Ecto neural progenitor cell (in vitro differentiated cells): ENCODE measurements around the gene ZNF521.

Source experiments
- DNase-seq: peaks from one replicate; pipeline ENCODE4 v3.0.0-alpha.2; 2018; ENCODE audit warnings: low spot score

Gene ZNF521

GRCh38 chr18:25225151-25225550 lies 126.8 kb downstream of the ZNF521 start:
- no peak for DNase-seq

DNA sequence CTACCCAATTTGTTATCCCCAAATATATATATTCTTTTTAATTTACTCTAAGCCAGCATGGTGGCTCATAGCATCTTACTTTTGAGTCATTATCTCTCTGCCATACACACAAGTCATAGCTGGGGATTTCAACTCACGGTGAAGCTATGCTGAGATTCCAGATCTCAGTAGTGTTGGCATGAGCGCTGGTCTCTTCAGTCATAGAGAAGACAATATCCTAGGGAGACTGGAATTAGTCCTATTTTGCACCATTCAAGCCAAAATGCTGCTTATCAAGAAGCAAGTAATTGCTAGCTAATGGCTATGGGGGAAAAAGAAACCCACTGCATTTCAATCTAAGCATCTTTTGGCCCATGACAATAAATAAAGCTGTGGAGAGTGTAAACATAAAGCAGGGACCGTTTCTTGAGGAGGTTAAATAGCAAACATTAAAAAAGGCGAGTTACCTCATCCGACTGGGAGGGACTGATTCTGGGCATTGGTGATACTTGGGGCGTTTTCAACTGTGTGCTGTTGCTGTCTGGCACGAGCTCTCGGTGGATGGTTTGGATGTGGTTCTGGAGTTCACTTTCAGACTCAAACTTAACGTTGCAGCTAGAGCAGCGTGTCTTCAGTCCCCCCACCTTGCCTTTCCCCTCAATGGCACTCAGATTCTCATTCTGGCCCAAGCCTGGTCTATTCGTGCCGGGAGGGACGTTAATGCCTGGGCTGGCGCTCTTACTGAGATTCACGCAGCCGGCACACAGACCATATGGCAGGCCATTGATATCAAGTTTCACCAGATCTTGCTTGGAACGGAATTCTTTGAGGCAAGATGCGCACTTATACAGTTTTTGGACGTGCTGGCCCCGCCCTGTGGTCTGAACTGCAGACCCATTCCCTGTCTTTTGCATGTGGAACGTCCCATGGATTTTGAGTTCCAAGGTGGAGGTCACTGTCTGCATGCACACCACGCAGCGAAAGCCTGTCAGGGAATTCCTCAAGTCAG lies 127.8 kb downstream of the ZNF521 start:
- DNase-seq: no peak

- DNase-seq: no peak
Observed at GRCh38 chr18:25223211-25223610, 128.8 kb downstream of the ZNF521 start.

GRCh38 chr18:25222648-25223047 lies 129.3 kb downstream of the ZNF521 start:
- no peak for DNase-seq

DNA sequence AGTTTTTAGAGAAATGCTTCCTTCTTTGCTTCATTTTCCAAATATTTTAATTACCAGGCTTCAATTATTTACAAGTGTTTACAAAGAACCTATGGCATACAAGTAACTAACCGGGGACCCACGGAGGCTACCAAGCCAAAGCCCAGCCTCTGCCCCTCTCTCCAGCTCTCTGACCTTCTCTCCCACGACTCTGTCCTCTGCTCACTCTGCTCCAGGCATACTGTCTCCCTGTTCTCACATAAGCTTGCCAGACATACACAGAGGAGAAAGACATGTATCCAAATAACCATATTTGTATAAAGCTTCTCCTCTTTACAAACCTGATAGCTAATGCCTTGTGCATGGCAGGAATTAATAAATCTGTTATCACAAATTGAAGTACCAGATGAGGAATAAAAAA lies 141.3 kb downstream of the ZNF521 start:
- DNase-seq: no peak

DNA sequence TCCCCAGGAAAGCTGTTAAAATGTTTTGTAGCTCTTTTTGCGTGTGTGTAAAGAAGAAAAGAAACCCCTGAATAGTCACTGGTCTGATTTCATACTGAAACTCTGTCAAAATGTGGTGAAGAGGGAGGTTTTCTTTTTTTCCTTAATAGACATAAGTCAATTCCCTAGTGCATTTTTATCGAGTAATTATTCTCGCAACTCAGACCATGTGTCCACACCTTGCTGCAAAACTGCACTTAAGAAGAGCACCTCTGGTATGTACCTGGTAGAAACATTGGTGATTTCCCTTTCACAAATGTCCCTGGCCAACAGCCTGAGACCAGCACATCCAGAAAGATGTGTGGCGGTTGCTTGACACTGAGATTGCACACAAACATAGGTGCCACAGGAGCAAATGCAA lies 159.9 kb downstream of the ZNF521 start:
- no peak for DNase-seq

DNA sequence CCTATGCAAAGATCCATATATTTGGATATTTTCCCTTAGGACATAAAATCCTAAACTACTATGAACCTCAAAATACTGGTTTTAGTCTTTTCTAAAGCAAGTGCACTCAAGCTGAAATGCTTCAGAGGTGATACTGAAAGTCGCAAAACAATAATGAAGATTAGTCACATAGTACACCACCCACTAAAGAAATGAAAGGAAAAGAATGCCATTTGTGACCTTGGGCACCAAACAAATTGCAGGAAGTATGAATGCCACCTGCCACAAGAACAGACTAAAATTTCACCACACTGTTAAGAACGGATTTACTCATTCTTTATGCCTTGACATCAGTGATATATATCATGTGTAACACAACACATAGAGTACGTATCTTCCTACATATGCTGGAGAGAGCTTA lies 161.5 kb downstream of the ZNF521 start:
- no peak for DNase-seq

DNA sequence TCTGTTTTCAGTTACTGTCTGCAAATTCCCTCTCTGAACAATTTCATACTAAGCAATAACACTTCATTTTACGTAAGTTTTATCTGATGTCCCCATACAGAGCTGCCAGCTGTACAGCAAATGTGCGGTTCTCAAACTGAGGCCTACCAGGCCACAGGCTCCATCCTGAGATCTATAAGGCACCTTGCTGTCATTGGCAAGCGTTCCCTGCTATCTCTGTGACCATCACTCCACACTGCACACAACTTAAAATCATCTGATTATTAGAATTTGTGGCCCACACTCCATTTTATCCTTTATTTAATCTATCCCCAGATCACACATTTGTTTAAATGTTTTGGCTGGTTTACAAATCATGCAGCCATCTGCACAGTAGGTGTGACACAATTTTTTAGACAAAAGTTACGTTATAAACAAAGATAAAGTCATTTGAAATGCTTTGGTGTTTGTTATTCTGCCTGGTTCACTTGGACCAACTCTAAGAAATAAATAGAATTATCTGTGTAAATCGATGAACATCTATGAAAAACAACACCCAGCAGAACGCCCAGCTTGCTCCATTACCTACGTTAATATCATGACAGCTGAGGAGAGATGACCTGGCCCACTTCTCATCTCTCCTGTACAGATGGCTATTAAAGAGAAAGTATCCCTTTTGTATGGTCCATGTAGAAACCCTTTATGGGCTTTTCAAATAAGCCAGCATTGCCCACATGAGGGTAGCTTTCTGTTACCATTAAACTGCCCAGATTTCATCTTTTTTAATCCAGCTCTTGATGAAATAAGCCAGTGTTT lies 162.4 kb downstream of the ZNF521 start:
- no peak for DNase-seq

GRCh38 chr18:25187521-25188192 lies 164.3 kb downstream of the ZNF521 start:
- DNase-seq: no peak

DNA sequence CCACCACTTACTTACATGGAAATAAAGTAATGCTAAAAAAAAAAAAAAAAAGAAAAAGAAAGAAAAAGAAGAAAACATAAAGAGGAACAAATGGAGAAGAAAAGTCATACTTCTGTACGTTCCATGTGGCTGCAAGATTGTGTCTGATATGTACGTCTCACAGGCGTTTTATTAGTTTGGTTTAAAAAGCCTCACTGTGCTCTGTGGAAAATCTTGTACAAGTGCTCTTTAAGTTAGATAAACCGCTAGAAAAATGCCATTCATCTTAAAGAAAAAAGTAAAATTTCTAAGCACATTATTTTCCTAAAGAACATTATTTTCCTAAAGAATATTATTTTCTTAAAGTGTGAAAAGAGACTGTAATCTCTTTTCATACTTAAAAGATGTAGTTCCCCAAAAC lies 165.1 kb downstream of the ZNF521 start:
- no peak for DNase-seq

DNA sequence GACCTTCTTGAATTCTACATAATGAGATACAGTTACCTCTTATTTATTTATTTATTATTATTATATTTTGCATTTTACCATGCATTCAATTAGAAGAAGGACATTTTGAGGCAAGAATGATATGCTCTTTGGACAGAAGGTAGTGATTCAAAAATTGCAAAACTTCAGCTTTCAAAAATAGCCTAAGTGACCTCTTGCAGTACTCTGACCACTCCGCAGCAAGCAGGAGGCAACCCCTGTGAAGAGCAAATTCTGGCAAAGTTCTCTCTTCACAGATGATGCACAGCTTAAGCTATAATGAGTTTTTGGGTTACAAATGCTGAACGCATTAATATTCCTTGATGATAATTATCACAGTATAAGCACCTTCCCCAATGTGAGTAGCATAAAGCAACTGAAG lies 170.0 kb downstream of the ZNF521 start:
- DNase-seq: no peak

- no peak for DNase-seq
Observed at GRCh38 chr18:25181581-25181980, 170.4 kb downstream of the ZNF521 start.

GRCh38 chr18:25180973-25181548 lies 170.9 kb downstream of the ZNF521 start:
- DNase-seq: no peak

- DNase-seq: no peak
Observed at GRCh38 chr18:25177631-25178030, 174.3 kb downstream of the ZNF521 start.

- no peak for DNase-seq
Observed at GRCh38 chr18:25176518-25177042, 175.4 kb downstream of the ZNF521 start.

- DNase-seq: no peak
Observed at GRCh38 chr18:25175558-25176517, 176.1 kb downstream of the ZNF521 start.

- no peak for DNase-seq
Observed at GRCh38 chr18:25174324-25174723, 177.6 kb downstream of the ZNF521 start.

DNA sequence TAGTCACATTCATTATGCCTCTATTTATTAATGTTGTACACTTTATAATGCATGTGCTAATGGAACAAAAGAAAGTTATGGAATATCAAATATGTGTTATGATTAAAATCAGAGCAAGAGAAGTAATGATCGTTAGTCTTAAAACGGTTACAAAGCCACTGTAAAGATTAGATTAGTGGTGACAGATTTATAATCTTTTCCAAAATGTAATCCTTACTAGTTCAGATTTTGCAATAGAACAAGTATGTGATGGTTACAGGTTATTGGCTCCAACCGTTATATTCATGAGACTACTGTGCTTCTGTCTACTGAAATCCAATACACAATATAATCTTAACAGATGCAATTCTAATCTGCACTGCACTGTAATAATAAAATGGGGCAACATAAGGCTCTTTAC lies 180.6 kb downstream of the ZNF521 start:
- no peak for DNase-seq

DNA sequence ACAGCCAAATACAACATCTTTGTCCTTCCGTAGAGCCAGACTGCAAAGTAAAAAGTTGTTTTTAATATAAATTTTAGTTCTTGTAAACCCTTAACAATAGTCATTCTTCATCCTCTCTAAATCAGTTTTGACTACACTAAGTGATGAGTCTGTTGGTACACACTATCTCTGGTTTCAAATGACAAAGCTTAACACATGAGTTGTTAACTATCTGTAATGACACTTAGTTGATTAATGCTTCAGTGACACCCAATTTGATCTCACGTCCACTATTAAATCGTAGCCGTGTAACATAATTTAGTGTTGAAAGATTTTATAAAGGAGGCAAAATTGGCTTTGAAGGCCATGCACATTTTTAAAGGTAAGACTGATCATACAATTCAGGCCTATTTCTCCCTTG lies 181.6 kb downstream of the ZNF521 start:
- no peak for DNase-seq

DNA sequence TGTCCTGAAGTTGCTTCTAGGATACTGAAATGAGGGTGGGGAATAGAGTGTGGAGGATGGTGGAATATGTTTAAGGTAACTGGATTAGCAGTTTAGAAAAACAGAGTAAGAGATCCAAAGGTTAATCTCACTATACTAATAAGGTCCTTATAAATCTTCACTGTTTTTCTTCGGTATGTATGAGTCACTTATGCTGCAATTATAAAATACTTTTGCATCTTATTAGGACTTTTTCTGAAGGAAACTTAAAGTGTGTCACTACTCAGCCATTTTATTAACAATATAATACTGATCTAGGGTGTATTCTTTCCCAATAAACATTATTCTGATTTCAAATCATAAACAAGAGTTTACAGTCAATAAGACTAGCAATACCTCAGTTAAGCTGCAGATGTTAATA lies 182.3 kb downstream of the ZNF521 start:
- no peak for DNase-seq
